Activated naive CD4-positive, alpha-beta T cell treated with anti-CD3 and anti-CD28 coated beads, Interleukin-2, amount 10 ng/mL, durations not matched to agents 7 days and 5 days (primary cell): Measurements from ENCODE around the gene FOXP1.
A peak's percentile ranks its signal among the peaks of the same experiment; 100 is the strongest.

Source experiments
- CTCF ChIA-PET: fragments of 350-600 bp; sonication (Branson Sonifier 250); formaldehyde crosslinking; loops from one replicate; lab custom pipeline; 2021; ENCODE audit warnings: antibody characterized with exemption; lab: Charles Lee
- DNase-seq: peaks from one replicate; pipeline ENCODE4 v3.0.0-alpha.2; 2020
- H3K27ac Mint-ChIP-seq: one replicate; pipeline ENCODE4 v1.8.0; 2021; ENCODE audit warnings: mild to moderate bottlenecking, moderate library complexity, mixed read lengths
- H3K27me3 Mint-ChIP-seq: one replicate; pipeline ENCODE4 v1.8.0; 2021; ENCODE audit warnings: mild to moderate bottlenecking, mixed read lengths
- H3K36me3 Mint-ChIP-seq: one replicate; pipeline ENCODE4 v1.8.0; 2021; ENCODE audit warnings: mixed read lengths
- H3K4me1 Mint-ChIP-seq: one replicate; pipeline ENCODE4 v1.8.0; 2021; ENCODE audit warnings: mixed read lengths
- H3K4me3 Mint-ChIP-seq: one replicate; pipeline ENCODE4 v1.8.0; 2021; ENCODE audit warnings: mild to moderate bottlenecking, moderate library complexity, mixed read lengths
- H3K9me3 Mint-ChIP-seq: one replicate; pipeline ENCODE4 v1.8.0; 2021; ENCODE audit warnings: mixed read lengths

FOXP1 gene

GRCh38 chr3:71061581-71061980 lies 521.9 kb downstream of the FOXP1 start:
- CTCF ChIA-PET, result interaction anchor here (0.9 to 1.5 kb wide), 2 partner anchors 11 to 26 kb away, joined by 3 to 4 read pairs; no protein-coding TSS in a partner anchor
- no peak overlapping the region for H3K27ac Mint-ChIP-seq
- peaks cover 25% of the 10 kb centered on the region for H3K36me3 Mint-ChIP-seq
- no peak for DNase-seq
- peaks cover 66% of the 10 kb centered on the region for H3K4me1 Mint-ChIP-seq
- H3K9me3 Mint-ChIP-seq, result no peaks in the 10 kb centered on the region
- no peak overlapping the region for H3K4me3 Mint-ChIP-seq
- no peaks in the 10 kb centered on the region for H3K27me3 Mint-ChIP-seq

DNA sequence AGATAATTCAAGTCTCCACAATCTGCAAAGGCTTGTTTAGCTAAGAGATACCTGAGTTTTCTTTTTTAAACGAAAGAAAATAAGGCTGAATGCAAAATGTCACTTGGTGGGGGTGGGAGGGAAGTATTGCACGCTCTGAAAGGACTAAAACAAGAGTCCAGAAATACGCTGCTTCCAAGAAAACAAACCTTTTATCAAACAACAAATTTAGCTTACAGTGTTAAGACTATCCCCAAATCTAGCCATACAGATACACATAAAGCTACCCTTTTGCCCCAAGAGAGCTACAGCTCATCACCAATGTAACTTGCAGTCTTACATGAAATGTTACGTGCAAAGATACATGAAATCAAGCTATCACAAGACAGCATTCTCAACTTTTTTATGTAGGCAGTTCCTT lies 522.5 kb downstream of the FOXP1 start:
- CTCF ChIA-PET, result interaction anchor here (0.9 to 3.0 kb wide), 5 partner anchors 9 to 25 kb away, joined by 3 to 12 read pairs (median 3); no protein-coding TSS in a partner anchor
- no peak for DNase-seq

DNA sequence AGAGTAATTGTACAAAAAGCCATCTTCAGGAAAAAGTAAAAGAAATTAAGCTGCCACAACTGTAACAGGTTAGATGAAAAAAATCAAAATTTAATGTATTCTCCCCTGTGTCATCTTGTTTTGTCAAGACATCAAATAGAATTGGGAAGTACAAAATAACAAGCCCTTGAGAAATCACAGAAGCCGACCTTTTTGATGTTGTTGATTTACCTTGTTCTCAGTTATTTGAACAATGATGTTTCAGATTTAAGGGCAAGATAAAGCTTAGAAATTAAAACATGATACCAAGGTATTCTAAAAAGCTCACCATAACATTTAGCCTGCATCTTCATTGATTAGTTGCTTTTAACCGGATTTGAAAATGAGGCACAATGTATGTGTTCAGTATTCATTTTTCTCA lies 523.0 kb downstream of the FOXP1 start:
- H3K9me3 Mint-ChIP-seq, result no peaks in the 10 kb centered on the region
- no peak for DNase-seq
- H3K36me3 Mint-ChIP-seq, result peaks cover 30% of the 10 kb centered on the region
- CTCF ChIA-PET, result interaction anchor here (0.9 to 3.0 kb wide), 4 partner anchors 9 to 25 kb away, joined by 3 to 12 read pairs (median 4); no protein-coding TSS in a partner anchor
- no peaks in the 10 kb centered on the region for H3K27me3 Mint-ChIP-seq
- no peak overlapping the region for H3K27ac Mint-ChIP-seq
- no peak overlapping the region for H3K4me3 Mint-ChIP-seq
- H3K4me1 Mint-ChIP-seq, result peaks cover 67% of the 10 kb centered on the region

More for the DNA sequence above, 522.5 kb downstream of the FOXP1 start:
- Mint-ChIP-seq H3K36me3 (peaks cover 26% of the 10 kb centered on the region), H3K27me3 (no peaks in the 10 kb centered on the region), H3K4me1 (peaks cover 66% of the 10 kb centered on the region), H3K9me3 (no peaks in the 10 kb centered on the region), H3K27ac (no peak overlapping the region), H3K4me3 (no peak overlapping the region)

DNA sequence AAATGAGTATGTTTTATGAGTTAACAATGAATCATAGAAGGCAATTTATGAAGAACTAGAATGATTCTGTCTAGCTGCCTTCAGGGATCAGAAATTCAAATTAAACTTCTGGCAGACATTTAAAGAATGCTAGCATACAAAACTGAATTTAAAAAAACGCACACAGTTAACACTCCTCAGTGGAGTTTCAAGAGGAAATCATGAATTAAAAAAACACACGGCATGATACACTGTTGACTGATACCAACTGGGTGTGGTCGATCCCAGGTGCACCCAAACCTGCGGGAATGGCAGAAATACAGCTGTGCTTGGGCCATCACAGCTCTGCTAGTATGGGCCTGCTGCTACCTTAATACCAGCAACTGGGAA lies 526.0 kb downstream of the FOXP1 start:
- Mint-ChIP-seq H3K27me3 (no peaks in the 10 kb centered on the region), H3K27ac (peak overlapping the region; percentile 84), H3K9me3 (no peaks in the 10 kb centered on the region), H3K36me3 (peaks cover 57% of the 10 kb centered on the region), H3K4me3 (peak overlapping the region; percentile 50), H3K4me1 (peaks cover 97% of the 10 kb centered on the region)
- CTCF ChIA-PET, result no interaction called here
- no peak for DNase-seq

- Mint-ChIP-seq H3K4me1 (peaks cover 98% of the 10 kb centered on the region), H3K27ac (no peak overlapping the region), H3K4me3 (no peak overlapping the region), H3K27me3 (no peaks in the 10 kb centered on the region), H3K9me3 (no peaks in the 10 kb centered on the region), H3K36me3 (peaks cover 60% of the 10 kb centered on the region)
- CTCF ChIA-PET, result no interaction called here
- DNase-seq, result no peak
Observed at GRCh38 chr3:71056327-71056726, 527.2 kb downstream of the FOXP1 start.

DNA sequence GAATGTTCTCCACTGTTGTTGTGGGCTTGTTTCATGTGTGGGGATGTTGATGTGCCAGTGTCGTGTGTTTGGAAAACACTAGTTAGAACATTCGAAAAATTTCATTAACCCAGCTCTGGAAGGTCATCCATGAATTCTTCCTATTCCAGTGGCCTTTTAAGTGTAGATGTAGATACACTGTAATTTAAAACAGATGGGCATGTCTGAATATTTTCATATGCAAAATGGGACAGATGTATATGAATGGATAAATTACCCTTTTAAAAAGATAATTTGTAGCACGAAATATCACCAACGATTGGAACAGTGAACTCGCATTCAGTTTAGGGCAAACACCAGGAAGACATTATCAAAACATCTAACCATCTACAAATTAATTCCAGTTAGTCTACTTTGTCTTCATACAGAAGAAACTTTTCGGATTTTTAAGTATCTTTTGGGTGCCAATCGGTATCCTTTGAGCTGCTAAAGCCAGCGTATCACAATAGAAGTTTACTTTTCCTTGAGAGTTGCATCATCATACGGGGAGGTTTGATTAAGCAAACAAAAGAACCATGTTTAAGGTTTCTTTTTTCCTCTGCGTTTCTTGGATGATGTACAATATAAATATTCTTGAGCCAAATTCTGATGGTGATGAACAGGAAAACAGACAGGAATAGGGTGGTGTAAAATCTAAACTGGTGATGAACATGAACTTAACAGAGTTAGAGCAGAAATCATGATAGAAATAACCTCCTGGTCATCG lies 528.1 kb downstream of the FOXP1 start:
- H3K4me1 Mint-ChIP-seq, result peaks cover 98% of the 10 kb centered on the region
- H3K27ac Mint-ChIP-seq, result peak overlapping the region; percentile 16
- no peak overlapping the region for H3K4me3 Mint-ChIP-seq
- DNase-seq, result no peak
- no peaks in the 10 kb centered on the region for H3K9me3 Mint-ChIP-seq
- H3K36me3 Mint-ChIP-seq, result peaks cover 61% of the 10 kb centered on the region
- CTCF ChIA-PET, result no interaction called here
- H3K27me3 Mint-ChIP-seq, result no peaks in the 10 kb centered on the region

GRCh38 chr3:71054312-71054711 lies 529.2 kb downstream of the FOXP1 start:
- no peak for DNase-seq
- CTCF ChIA-PET, result no interaction called here
- peaks cover 68% of the 10 kb centered on the region for H3K36me3 Mint-ChIP-seq

DNA sequence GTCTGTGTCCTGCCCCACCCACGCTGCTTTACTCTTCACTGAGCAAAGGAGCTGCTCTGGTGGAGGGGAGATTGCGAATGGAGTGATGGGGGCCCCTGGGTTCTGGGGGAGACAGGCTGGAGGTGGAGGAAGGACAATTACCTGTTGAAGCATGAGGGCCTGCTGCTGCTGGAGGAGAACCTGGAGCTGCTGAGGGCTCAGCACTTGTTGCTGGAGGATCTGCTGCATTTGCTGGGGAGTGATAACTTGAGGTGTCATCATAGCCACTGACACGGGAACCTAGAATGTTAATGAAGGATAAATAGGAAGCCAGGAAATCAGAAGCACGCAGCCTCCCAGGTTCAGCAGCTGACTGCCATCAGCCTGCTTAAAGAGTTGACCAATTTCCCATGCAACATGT lies 530.0 kb downstream of the FOXP1 start:
- H3K4me3 Mint-ChIP-seq, result no peak overlapping the region

More at GRCh38 chr3:71054312-71054711, 529.2 kb downstream of the FOXP1 start:
- H3K27ac Mint-ChIP-seq, result peak overlapping the region; percentile 15
- peaks cover 98% of the 10 kb centered on the region for H3K4me1 Mint-ChIP-seq
- H3K27me3 Mint-ChIP-seq, result no peaks in the 10 kb centered on the region
- H3K4me3 Mint-ChIP-seq, result no peak overlapping the region
- no peaks in the 10 kb centered on the region for H3K9me3 Mint-ChIP-seq

GRCh38 chr3:71052716-71053115 lies 530.8 kb downstream of the FOXP1 start:
- Mint-ChIP-seq H3K27me3 (no peaks in the 10 kb centered on the region), H3K4me3 (no peak overlapping the region), H3K9me3 (no peaks in the 10 kb centered on the region), H3K4me1 (peaks cover 100% of the 10 kb centered on the region), H3K36me3 (peaks cover 78% of the 10 kb centered on the region), H3K27ac (peak overlapping the region; percentile 74)
- DNase-seq, result no peak
- CTCF ChIA-PET, result no interaction called here

More for the DNA sequence above, 530.0 kb downstream of the FOXP1 start:
- Mint-ChIP-seq H3K9me3 (no peaks in the 10 kb centered on the region), H3K4me1 (peaks cover 100% of the 10 kb centered on the region), H3K36me3 (peaks cover 74% of the 10 kb centered on the region), H3K27me3 (no peaks in the 10 kb centered on the region), H3K27ac (peak overlapping the region; percentile 39)
- DNase-seq, result no peak
- CTCF ChIA-PET, result no interaction called here

DNA sequence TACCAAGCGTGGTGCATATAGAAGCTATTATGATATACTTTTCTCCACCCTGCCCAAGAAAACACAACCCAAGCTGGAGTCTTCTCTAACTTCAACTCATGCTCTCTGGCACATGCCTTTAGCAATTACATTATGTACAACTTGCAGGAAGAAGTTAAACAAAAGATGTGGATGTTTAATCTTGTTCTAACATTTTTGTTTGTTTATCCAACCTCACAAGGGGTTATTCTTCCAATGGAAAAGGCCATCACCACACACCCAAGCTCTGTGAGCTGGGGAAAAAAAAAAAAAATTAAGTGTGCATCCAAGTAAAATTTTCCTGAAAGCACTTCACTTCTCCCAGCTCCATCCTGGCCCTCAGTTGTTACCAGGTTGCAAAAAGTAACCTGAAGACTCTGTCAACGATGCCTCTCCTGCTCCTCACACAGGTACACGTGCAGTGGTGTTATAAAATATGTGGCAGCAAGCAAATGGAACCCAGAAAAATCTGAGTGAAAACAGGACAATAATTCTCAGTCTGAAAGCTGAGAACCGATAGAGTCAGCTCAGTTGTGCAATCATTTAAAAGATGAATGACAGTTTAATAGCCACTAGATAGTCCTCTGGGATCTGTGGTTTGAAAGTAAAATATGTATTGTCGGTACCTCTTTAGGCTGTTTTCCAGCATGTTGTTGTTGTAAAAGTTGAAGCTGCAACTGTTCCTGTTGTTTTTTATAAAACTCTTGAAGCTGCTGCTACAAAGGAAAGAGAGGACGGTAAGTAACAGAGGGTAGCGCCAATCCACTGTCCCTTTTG lies 531.4 kb downstream of the FOXP1 start:
- CTCF ChIA-PET, result interaction anchor here (1.3 kb wide), 1 partner anchor 178 kb away, joined by 4 read pairs; no protein-coding TSS in a partner anchor
- peak overlapping the region; percentile 97 for H3K27ac Mint-ChIP-seq
- no peaks in the 10 kb centered on the region for H3K27me3 Mint-ChIP-seq
- H3K4me1 Mint-ChIP-seq, result peaks cover 100% of the 10 kb centered on the region
- H3K36me3 Mint-ChIP-seq, result peaks cover 81% of the 10 kb centered on the region
- H3K4me3 Mint-ChIP-seq, result no peak overlapping the region
- H3K9me3 Mint-ChIP-seq, result no peaks in the 10 kb centered on the region
- no peak for DNase-seq

DNA sequence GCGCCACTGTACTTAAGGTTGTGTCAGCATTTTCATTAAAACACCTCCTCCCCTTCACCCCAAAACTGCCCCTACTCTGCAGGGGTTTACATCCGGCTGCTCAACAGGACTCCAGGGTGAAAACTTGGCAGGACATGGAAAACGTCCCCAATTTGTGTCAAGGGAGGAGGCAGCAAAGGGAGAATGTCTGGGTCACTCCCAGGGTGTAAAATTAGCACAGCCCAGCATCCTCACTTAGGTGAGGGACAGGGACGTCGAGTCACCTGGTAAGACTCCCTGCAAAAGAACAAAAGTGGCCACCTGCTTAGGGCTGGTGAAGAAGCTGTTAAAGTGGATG lies 532.3 kb downstream of the FOXP1 start:
- no peaks in the 10 kb centered on the region for H3K9me3 Mint-ChIP-seq
- CTCF ChIA-PET, result interaction anchor here (1.1 to 1.3 kb wide), 2 partner anchors 11 to 179 kb away, joined by 3 to 4 read pairs; no protein-coding TSS in a partner anchor
- H3K27me3 Mint-ChIP-seq, result no peaks in the 10 kb centered on the region
- H3K4me3 Mint-ChIP-seq, result no peak overlapping the region
- H3K27ac Mint-ChIP-seq, result peak overlapping the region; percentile 97
- peaks cover 88% of the 10 kb centered on the region for H3K36me3 Mint-ChIP-seq
- no peak for DNase-seq
- peaks cover 100% of the 10 kb centered on the region for H3K4me1 Mint-ChIP-seq

- Mint-ChIP-seq H3K27me3 (no peaks in the 10 kb centered on the region), H3K4me1 (peaks cover 100% of the 10 kb centered on the region), H3K36me3 (peaks cover 89% of the 10 kb centered on the region), H3K4me3 (no peak overlapping the region), H3K9me3 (no peaks in the 10 kb centered on the region), H3K27ac (peak overlapping the region; percentile 97)
- peak; percentile 54 for DNase-seq
- CTCF ChIA-PET, result interaction anchor here (1.1 to 1.3 kb wide), 2 partner anchors 11 to 179 kb away, joined by 3 to 4 read pairs; no protein-coding TSS in a partner anchor
Observed at GRCh38 chr3:71050538-71051258, 532.8 kb downstream of the FOXP1 start.

DNA sequence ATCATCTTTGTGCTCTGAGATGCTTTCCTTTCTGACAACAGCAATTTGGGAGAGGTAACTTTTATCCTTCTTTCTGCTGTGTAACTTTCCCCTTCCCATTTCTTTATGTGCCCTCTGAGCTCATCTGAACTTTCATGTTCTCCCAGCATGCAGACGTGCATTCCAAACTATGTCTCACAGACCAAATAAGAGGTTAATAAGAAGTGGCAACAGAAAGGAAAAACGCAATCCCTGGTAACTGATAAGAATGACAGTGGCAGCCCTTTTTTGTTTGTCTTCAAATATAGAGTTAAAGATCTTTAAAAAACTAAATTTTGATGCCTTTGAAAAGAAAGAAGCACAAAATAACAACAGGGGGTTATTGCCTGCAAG lies 533.4 kb downstream of the FOXP1 start:
- H3K4me1 Mint-ChIP-seq, result peaks cover 100% of the 10 kb centered on the region
- H3K27ac Mint-ChIP-seq, result peak overlapping the region; percentile 97
- H3K36me3 Mint-ChIP-seq, result peaks cover 91% of the 10 kb centered on the region
- CTCF ChIA-PET, result no interaction called here
- H3K9me3 Mint-ChIP-seq, result no peaks in the 10 kb centered on the region
- no peaks in the 10 kb centered on the region for H3K27me3 Mint-ChIP-seq
- DNase-seq, result no peak
- H3K4me3 Mint-ChIP-seq, result no peak overlapping the region

DNA sequence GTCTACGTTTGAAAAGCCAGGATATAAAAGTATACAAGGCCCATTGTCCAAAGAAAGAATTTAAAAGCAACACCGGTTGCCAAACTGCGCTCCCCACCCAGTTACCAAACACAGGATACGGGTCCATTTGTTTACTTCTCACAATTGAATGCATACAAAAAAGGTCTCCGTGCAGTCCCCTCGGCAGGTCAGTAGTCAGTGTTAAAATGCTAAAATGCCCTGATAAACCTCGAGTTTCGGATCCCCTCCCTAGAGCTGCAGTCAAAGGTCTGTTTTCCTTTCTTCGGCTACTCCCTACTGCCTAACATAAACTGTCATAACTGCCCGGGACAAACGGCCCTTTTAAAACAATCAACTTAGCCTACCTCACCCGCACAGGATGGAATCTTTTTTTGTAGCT lies 534.6 kb downstream of the FOXP1 start:
- H3K4me1 Mint-ChIP-seq, result peaks cover 97% of the 10 kb centered on the region

More for the DNA sequence above, 534.6 kb downstream of the FOXP1 start:
- Mint-ChIP-seq H3K27ac (no peak overlapping the region), H3K9me3 (no peaks in the 10 kb centered on the region), H3K36me3 (peaks cover 89% of the 10 kb centered on the region), H3K4me3 (no peak overlapping the region), H3K27me3 (no peaks in the 10 kb centered on the region)
- DNase-seq, result no peak
- CTCF ChIA-PET, result interaction anchor here (0.7 kb wide), 2 partner anchors 32 to 576 kb away, joined by 3 to 5 read pairs; no protein-coding TSS in a partner anchor
